ENCODE results near the gene DSCAML1.
"Not testable (repeated sequence)": the region's sequence is repeated elsewhere in the genome, so short reads cannot be mapped to it uniquely, and the experiment has no call there.

The DSCAML1 gene

DNA sequence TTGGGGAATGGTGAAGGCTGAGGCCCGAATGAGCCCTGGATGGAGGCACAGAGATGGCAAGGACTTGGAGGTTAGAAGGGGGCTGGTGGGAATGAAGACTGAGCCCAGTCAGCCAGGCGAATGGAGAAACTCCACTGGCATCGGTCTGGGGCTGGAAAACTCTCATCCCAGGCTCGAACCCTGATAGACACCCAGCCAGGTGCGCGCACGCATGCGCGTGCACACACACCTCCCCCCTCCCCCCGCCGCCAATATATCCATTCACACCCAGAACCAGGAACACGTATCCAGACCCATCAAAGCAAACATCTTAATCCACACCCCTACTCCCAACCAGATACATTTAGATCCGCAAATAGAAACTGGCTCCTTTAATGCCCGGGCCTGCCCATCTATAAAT is 330.1 kb downstream of the DSCAML1 start:
- DNase-seq (ENCODE audit: low read depth in 2 of 2), result no peak

DNA sequence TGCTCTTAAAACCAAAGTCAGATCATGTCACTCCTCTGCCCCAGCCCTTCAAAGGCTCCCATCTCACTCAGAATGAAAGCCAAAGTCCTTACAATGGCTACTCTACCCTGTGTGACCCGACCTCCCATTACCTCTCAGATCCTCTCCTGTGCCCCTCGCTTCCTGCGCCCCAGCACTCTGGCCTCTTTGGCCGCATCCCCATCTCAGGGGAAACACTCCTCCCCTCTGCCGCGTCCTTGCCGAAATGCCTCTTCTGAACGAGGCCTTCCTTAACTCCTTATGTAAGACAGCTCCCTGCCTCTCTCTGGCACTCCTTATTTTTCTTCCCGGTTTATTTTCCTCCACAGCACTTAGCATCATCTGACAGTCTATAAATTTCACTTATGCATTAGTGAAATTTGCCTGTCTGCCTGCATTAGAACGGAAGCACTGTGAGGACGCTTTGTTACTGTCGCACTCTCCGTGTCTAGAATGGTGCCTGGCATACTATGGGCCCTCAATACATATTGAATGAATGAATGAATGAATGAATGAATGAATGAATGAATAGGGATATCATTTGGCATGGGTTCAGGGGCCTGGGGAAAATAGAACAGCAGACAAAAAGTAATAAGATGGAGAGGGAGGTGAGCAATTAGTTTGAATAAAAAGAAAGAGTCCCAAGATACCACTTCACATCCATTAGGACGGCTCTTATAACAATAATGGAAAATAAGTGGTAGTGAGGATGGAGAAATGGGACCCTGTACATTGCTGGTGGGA is 331.6 kb downstream of the DSCAML1 start:
- no peak for DNase-seq (ENCODE audit: low read depth in 2 of 2)

DNA sequence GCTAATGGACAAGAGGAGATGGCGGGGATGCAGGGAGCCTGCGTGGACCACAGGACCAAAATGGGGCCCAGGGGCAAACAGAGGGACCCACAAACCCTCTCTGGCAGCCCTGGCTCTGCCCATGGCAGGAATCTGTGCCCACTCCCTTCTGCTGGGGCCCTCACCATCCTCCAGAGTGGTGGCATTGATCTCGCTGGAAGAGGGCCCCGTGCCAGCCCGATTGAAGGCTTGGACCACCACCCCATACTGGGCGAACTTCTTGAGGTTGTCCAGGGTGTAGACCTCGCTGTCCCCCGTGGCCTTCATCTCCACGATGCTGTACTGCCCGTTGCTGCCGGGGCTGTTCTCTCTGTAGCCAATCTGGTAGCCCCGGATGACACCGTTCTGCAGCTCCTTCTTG is 332.2 kb downstream of the DSCAML1 start:
- no peak for DNase-seq (ENCODE audit: low read depth in 2 of 2)

DNA sequence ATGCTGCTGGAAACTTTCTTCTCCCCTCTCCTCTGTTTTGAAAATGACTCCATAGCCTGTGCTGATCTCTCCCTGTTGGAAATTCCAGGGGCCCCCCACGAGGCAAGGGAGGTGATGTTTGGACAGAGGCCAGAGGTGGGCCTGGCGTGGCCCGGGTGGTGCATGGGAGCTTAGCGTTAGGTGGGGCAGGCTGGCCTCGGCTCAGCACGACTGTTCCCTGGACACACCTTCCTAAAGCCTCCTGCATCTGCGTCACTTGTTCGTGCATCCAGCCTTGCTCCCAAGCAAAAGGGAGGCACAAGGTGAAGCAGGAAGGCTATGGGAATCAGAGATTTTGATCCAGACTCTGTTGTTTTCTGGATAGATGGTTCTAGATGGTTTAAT is 334.2 kb downstream of the DSCAML1 start:
- no peak for DNase-seq (ENCODE audit: low read depth in 2 of 2)

DNA sequence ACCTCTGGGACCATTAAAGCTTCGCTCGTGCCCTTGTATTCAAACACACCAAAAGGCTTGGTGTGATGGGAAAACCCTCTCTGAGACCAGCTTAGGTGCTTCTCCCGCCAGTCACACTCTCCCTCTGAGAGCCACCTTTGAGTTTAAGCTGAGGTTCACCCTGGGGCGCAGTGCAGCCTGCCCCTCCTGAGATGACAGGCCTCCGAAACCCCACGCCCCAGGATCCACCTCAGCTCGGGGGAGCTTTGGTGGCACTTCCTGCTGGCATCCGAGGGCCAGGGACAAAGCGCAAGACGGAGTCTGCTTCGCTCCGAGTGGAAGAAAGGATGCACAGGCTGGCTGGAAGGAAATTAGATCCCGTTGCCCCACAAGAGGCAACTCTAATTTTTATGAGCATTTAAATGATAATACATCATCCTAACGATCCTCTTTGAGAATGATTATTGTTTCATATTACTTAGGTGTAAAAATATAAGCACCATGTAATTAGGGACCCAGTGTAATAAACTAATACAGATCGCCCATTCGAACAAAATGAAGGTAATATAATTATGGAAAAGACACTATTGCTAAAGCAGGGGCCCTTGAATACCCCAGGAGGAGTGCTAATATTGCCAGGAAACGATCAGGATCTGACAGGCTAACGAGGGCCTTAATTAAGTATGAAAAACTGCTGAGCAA is 334.7 kb downstream of the DSCAML1 start:
- DNase-seq (ENCODE audit: low read depth in 2 of 2), result no peak

DNA sequence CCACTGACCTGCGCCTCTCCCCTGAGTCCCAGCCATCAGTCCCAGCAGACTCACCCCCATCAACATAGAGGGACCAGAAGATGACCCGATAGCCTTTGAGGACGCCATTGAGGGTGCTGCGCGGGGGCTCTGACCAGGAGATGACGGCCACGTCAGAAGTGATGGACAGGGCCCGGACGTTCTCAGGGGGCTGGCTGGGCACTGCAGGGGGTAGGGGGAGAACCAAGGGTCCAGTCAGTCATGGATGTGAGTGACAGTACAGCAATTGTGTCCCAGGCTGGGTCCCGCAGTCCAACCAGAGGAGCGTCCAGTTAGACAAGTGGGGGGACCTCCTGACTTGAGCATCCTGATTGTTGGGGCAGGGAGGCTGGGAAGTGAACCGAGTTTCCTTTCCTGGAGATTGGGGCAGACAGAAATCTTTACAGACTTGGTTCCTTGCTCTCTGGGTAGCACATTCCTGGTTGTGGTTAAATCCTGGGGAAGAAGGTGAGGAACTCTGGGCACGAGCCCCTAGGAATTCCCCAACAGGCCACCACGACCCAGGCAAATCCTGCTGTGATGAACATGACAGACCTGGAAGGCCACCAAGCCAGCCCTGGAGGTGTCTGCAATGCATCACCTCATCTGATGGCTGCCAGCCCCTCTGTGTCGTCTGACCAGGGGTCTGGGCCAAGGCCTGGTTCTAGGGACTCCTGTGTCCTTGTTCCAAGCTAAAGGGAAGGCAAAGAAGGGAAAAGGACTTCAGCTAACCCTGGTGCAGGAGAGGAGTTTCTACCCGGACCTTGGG is 335.4 kb downstream of the DSCAML1 start:
- DNase-seq (ENCODE audit: low read depth in 2 of 2), result no peak

DNA sequence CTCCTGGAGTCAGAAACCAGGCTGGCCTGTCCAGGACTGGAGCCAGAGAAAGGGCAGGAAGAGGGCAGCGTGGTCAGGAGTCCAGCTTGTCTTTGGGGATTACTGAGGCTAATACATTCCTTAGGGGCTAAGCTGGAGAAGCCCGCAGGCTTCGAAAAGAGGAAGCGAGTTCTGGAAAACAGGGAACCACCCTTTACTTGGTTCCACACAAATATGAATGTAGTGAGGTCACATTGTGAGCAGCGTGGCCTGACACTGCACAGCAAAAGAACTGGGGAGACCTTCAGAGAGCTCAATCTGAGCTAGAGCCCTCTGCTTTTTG is 337.1 kb downstream of the DSCAML1 start:
- no peak for DNase-seq (ENCODE audit: low read depth in 2 of 2)

DNA sequence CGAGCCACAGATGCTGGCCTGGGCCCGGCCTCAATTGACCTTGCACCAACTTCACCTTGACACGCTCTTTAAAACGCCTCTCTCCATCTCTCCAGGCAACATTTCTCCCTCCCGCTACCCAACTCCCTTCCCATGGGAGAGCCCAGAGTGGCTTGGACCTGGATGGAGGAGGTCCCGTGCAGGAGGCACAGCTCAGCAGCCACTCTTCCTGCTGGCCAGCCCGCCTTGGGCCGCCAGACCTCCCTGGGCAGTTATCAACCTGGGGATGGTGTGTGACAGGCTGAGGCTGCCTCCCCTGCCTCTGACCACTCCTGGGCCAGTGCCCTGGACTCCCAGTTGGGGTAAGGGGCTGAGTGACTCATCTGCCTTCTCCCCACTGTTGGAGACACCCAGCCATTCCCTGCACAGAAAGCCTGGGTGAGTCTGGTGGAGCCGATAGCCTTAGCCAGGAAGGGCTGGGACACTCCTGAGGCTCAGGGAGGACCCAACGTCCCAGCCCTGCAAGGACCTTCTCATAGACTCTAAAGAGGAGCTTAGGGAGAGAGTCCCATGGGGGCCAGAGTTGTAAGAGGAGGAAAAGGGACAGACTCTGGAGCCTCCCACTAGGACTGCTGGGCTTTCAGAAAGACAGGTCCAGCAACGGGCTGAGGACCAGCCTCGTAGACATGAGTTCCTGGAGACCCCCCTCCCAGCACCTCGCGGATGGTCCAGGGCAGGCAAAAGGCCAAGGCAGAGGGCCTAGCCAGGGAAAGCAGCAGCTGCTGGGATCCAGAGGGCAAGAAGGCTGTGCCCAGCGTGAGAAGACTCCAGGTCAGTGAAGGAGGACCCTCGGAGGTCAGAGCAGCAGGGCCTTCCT is 337.7 kb downstream of the DSCAML1 start:
- no peak for DNase-seq (ENCODE audit: low read depth in 2 of 2)

DNA sequence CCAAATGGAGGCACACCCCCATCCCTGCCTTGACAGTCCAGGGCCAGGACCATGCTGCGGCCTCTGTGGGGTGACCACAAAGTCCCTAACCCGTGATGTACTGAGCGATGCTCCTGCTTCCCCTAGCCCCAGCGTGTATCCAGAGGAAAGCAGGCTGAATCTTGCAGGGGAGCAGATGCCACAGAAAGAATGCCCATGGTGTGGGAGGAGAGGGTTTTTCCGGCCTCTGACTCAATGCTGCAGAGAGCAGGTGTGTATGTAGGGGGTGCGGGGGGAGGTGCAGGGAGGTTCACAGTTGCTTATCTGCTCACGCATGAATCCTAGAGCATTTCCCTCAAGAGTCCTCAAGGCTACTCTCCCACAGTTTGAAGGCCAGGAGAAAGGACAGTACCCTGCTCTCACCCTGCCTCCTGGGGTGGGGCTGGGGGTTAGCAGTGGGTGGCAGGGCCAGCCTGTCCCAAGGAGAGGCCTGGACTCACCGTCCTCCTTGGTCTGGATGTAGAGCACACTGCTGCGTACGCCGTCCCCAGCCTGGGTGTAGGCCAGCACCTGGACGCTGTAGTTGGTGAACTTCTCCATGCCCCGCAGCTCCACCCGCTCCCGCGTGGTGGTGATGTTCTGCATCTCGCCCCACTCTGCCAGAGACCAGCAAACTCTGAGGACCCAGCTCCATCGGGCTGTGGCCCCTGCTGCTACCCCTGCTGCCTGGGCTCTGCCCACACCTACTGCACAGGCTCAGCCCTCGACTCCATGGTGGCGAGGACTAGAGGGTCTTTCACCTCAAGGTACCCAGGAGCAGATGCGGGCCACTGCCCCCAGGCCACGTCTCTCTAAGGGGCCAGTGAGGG is 338.5 kb downstream of the DSCAML1 start:
- DNase-seq (ENCODE audit: low read depth in 2 of 2), result peak in 1 of 2 donors; percentile 35

DNA sequence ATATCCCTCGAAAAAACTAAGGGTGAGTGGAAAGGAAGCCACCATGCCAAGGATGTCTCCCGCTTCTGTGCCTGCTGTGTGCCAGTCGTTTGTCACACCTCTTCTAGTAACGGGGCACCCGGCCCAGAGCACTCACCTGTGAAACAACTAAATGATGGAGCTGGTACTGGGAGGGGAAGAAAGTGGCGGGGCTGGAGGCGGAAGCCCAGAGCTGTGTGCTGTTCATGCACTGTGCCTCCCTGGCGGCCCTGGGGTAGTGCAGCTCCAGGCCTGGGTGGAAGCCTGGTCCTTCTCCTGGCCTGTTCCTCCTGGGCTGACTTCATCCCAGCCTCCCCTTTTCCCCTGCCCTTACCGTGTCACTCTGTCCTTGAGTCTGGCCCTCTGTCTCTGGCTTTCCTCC is 339.2 kb downstream of the DSCAML1 start:
- no peak for DNase-seq (ENCODE audit: low read depth in 2 of 2)

DNA sequence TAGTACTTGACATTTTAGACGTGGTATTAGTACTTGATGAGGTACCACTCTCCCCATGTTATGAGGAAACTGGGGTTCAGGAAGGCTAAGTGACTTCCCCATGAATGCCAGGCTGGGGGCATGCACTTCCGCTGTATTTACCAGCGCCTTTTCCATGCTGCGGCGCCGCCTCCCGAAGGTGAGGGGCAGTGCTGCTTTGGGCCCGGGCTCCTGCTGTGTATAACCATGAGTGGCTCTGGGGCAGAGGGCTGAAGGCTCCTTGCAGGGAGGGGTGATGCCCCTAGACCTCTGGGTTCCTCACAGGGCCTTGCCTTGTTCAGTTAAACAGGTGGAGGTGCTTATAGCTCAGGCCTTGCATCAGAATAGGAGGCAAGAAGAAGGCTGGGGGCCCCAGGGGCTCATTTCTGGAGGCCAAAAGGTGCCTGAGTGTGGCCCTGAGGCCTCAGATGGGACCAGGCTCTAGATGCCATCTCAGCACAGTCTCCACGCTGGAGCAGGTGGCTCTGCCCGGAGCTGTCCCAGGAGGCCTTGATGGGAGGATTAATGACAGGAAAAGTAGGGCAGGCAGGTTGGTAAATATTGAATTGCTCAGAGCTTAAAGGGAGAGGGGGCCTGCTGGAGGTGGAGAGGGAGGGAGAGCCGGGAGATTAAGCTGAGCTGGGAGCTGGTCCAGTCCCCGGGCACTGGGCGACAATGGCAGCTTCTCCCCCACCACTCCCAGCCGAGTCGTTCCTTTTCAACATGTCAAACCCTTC is 339.8 kb downstream of the DSCAML1 start:
- DNase-seq (ENCODE audit: low read depth in 2 of 2), result no peak

DNA sequence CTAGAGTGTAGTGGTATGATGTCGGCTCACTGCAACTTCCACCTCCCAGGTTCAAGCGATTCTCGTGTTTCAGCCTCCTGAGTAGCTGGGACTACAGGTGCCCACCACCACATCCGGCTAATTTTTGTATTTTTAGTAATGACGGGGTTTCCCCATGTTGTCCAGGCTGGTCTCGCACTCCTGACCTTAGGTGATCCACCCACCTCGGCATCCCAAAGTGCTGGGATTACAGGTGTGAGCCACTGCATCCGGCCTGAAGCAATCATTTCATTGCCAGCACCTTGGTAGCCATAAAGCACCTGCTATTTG is 340.3 kb downstream of the DSCAML1 start:
- not testable (repeated sequence) for DNase-seq (ENCODE audit: low read depth in 2 of 2)

DNA sequence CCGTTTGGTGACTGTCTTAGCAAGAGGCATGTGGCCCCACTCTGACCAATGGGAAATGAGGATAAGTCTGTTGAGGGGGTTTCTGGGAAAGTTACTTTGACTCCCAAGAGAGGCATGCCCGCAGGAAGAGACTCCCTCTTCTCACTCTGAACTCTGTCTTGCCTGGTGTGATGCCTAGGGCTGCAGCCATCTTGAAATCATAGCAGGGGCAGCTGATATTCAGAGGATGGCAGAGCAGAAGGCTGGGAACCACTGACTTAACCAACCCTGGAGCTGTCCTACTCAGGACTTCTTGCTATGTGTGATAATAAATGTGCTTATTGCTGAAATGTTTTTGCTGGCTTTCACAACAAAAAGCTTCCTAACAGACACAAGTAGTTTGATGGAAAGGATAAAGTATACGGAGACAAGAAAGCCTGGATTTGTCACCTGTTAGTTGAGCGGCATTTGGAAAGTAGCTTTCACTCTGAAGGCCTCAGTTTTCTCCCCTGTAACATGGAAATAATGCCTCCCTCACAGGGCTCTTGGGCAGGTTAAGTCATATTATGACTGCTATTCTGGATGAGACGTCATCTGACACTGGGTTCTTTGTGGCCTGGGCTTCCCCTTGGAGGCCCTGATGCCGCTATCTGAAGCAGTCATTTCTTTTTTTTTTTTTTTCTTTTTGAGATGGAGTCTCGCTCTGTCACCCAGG is 340.8 kb downstream of the DSCAML1 start:
- peak; percentile 39 to 46 for DNase-seq (ENCODE audit: low read depth in 2 of 2)

DNA sequence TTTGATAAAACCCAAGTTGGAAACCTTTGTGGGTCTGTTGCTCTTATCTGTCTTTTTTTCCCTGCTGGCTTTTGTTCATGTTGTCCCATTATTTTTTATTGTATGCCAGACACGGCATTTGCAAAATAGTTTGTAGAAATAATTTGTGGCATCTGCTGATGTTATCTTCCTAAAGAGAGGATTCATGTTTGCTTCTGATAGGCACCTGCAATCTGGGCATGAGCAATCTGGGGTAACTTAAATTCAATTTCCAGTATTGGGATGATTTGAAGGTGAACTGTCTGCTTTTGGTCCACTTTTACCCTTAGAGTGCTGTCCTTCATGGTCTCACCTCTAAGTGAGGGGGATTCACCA is 342.5 kb downstream of the DSCAML1 start:
- DNase-seq (ENCODE audit: low read depth in 2 of 2), result no peak

DNA sequence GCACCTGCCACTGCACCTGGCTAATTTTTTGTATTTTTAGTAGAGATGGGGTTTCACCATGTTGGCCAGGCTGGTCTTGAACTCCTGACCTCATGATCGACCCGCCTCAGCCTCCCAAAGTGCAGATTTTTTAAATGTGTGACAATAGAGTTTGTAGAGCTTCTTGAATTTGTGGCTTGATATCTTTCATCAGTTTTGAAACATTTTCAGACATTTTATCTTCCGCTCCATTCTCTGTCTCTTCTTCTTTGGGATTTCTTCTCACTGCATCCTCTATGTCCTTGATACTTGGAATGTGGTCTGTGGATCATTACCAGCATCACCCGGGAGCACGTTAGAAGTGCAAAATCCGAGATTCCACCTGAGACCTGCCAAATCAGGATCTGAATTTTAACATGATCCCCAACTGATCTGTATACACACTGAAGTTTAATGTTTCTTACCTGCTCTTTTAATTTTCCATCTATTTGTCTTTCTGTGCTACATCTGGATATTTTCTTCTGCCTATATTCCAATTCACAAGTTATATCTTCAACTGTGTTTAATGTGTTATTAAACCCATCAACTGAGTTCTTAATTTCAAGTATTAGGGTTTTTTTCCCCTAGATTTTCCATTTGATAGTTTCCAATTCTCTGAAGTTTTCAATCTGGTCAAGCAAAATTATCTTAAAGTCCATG is 343.0 kb downstream of the DSCAML1 start:
- DNase-seq (ENCODE audit: low read depth in 2 of 2), result no peak

DNA sequence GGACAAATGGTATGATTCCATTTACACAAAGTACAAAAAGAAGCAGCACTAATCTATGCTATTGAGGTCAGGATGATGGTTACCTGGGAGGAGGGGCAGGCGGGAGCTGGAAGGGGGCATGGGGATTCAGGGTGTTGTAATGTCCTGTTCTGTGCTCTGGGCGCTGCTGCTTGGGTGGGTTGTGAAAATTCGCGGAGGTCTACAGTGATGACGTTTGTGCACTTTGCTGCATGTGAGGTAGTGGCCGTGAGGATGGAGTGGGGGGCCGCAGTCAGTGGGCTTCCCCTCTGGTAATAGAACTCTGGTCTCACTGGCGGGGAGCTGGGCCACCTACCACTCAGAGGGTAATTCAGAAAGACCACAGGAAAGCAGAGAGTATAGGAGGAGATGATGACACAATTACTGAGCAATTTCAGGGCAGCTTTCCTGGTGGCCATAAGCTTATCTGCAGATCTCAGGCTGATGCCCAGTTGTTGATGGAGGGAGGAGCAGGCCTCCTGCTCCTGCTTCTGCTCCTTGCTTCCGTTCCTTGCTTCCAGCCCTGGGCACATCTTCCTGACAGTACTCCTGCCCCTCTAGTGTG is 347.8 kb downstream of the DSCAML1 start:
- DNase-seq (ENCODE audit: low read depth in 2 of 2), result no peak

DNA sequence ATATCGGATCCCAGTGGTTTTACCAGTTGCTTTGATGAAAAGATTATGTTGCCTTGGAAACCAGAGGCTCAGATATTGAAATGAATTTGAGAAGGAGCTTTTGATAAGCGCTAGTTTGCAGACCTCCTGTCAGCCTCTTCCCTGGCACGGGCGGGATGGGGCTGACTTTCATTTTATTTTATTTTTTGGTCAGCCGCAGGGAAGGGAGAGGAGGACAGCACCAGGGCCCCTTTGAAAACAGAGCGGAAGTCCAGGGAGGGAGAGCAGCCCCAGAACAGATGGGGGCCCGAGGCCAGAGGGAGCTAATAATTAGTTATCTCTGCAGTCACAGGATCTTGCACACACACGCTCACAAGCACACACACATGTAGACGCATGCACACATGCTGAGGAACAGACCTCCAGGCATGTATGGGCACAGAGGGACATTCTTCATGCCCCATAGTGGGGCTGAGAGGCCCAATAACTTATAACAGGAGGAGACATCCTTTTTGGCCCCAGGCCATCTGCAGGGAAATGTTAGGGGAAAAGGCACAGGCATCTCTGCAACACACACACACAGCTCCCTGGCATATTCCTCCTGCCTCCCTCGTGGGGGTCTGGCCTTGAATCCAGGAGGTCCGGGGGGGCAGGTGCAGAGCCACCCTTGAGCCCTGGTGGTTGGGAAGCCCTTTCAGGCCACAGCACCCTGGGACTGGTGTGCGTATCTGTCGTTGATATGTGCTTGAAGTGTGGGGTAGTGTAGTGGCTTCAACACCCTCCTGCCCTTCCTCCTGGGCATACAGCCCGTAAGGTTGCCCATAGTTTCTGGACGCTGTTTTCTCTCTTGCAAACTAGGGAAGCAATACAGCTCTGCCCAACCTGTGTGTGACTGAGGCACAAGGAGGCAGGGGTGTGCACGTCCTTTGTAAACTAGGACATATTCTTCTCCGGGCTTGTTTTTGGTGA is 352.0 kb downstream of the DSCAML1 start:
- no peak for DNase-seq (ENCODE audit: low read depth in 2 of 2)

DNA sequence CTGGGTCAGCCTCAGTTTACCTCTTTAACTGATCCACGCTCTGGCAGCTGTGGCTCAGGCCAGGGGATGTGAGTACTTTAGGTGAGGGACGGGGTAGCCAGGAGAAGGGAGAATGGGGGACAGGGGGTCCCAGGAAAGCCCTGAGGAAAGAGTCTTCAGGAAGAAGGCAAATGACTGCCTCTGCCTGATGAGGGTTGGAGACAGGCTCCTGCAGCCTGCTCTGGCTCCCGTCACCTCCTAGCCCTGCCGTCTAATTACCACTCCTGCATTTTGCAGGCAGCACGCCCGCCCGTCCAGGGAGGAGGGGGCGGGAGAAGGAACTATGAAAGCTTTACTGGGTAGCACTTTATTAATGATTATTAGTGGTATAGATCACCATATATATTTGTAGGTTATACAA is 352.8 kb downstream of the DSCAML1 start:
- no peak for DNase-seq (ENCODE audit: low read depth in 2 of 2)

Measured in stimulated activated CD8-positive, alpha-beta memory T cell treated with anti-CD3 and anti-CD28 coated beads, Interleukin-15, amount 100 ng/mL, for 48 hours (primary cell).